NCI-H2029 treated with DMSO at 0.1 percent for 48 hours (cell line): Measurements from ENCODE around the gene POLR3C.
A peak's percentile ranks its signal among the peaks of the same experiment; 100 is the strongest.
"Not testable (repeated sequence)": the region's sequence is repeated elsewhere in the genome, so short reads cannot be mapped to it uniquely, and the experiment has no call there.

Experiments used
- DNase-seq: peaks from one replicate; lab custom pipeline; 2025; lab: John Stamatoyannopoulos, UW

Gene POLR3C

GRCh38 chr1:145823565-145824498 is at the start of gene POLR3C, which contains the start of gene RNF115:
POLR3C (plus strand) TSS chr1:145824200; CDS start chr1:145825777, 1,577 bp downstream.
RNF115 (minus strand) TSS chr1:145824095; CDS start chr1:145823873, 222 bp downstream.
- DNase-seq: peak; percentile 65

- no peak for DNase-seq
Measured at GRCh38 chr1:145777357-145778145, 46.4 kb upstream of the POLR3C start.

GRCh38 chr1:145778146-145778540 is 45.9 kb upstream of the POLR3C start:
- DNase-seq: no peak

GRCh38 chr1:145782272-145783099 is 41.5 kb upstream of the POLR3C start:
- DNase-seq: no peak

GRCh38 chr1:145784409-145784808 is 39.6 kb upstream of the POLR3C start:
- no peak for DNase-seq

GRCh38 chr1:145785547-145785946 is 38.5 kb upstream of the POLR3C start:
- no peak for DNase-seq

- DNase-seq: no peak
Measured at GRCh38 chr1:145786271-145786670, 37.7 kb upstream of the POLR3C start.

GRCh38 chr1:145788580-145788979 is 35.4 kb upstream of the POLR3C start:
- no peak for DNase-seq

- DNase-seq: not testable (repeated sequence)
Measured at GRCh38 chr1:145791860-145792259, 32.1 kb upstream of the POLR3C start.

GRCh38 chr1:145792484-145792883 is 31.5 kb upstream of the POLR3C start:
- no peak for DNase-seq

- DNase-seq: no peak
Measured at GRCh38 chr1:145795257-145795881, 28.6 kb upstream of the POLR3C start.

GRCh38 chr1:145796753-145797152 is 27.2 kb upstream of the POLR3C start:
- DNase-seq: no peak

GRCh38 chr1:145799806-145800205 is 24.2 kb upstream of the POLR3C start:
- DNase-seq: no peak

GRCh38 chr1:145804235-145805045 is 19.6 kb upstream of the POLR3C start:
- DNase-seq: no peak

GRCh38 chr1:145805057-145805456 is 18.9 kb upstream of the POLR3C start:
- no peak for DNase-seq

- no peak for DNase-seq
Measured at GRCh38 chr1:145806408-145806807, 17.6 kb upstream of the POLR3C start.

GRCh38 chr1:145806844-145807243 is 17.2 kb upstream of the POLR3C start:
- no peak for DNase-seq

- not testable (repeated sequence) for DNase-seq
Measured at GRCh38 chr1:145812977-145813810, 10.8 kb upstream of the POLR3C start.

GRCh38 chr1:145818095-145818494 is 5.9 kb upstream of the POLR3C start:
- not testable (repeated sequence) for DNase-seq
